HepG2 (cell line): ENCODE data around the gene PRR12. TPM values are rescaled to one million over a fixed set of nuclear protein-coding genes. Genes with fewer than 3 reads are reported as not detected.

Source experiments
- CAMTA2 ChIP-seq: sonication (generic); formaldehyde crosslinking; IDR thresholded peaks from 2 replicates; pipeline ENCODE4 v1.4.0; 2020; ENCODE audit warnings: mild to moderate bottlenecking, missing genetic modification reagents, borderline replicate concordance
- CEBPG ChIP-seq: IDR thresholded peaks from 2 replicates; pipeline ENCODE4 v1.6.1; 2016
- GFI1 ChIP-seq: sonication (generic); formaldehyde crosslinking; IDR thresholded peaks from 2 replicates; pipeline ENCODE4 v1.5.0; 2020; ENCODE audit warnings: missing genetic modification reagents, mild to moderate bottlenecking, borderline replicate concordance
- HCFC1 ChIP-seq: fragments of 150-350 bp; IDR thresholded peaks from 2 replicates; pipeline ENCODE4 v1.6.1; 2014; ENCODE audit warnings: low read depth, low read length
- JDP2 ChIP-seq: sonication (generic); formaldehyde crosslinking; IDR thresholded peaks from 2 replicates; pipeline ENCODE4 v1.8.1; 2022; ENCODE audit warnings: missing genetic modification reagents, borderline replicate concordance
- MIXL1 ChIP-seq: IDR thresholded peaks from 2 replicates; pipeline ENCODE4 v1.6.1; 2016
- MLLT10 ChIP-seq: sonication (generic); formaldehyde crosslinking; IDR thresholded peaks from 2 replicates; pipeline ENCODE4 v1.4.0; 2020; ENCODE audit warnings: missing genetic modification reagents
- MYNN ChIP-seq: sonication (generic); formaldehyde crosslinking; IDR thresholded peaks from 2 replicates; pipeline ENCODE4 v1.4.0; 2020; ENCODE audit warnings: mild to moderate bottlenecking, low read depth, missing genetic modification reagents
- NCOA1 ChIP-seq: sonication (generic); formaldehyde crosslinking; IDR thresholded peaks from 2 replicates; pipeline ENCODE4 v1.9.0; 2021; ENCODE audit warnings: missing genetic modification reagents
- NKX3-1 ChIP-seq: sonication (generic); formaldehyde crosslinking; IDR thresholded peaks from 2 replicates; pipeline ENCODE4 v1.5.0; 2020; ENCODE audit warnings: missing genetic modification reagents
- NR2F2 ChIP-seq: IDR thresholded peaks from 2 replicates; pipeline ENCODE4 v1.6.1; 2012; ENCODE audit warnings: low read depth, inconsistent platforms, borderline replicate concordance
- RARA ChIP-seq: IDR thresholded peaks from 2 replicates; pipeline ENCODE4 v1.6.1; 2016; ENCODE audit warnings: missing genetic modification reagents, missing compliant biosample characterization
- RFX3 ChIP-seq: IDR thresholded peaks from 2 replicates; pipeline ENCODE4 v1.6.1; 2016; ENCODE audit warnings: missing biosample characterization, missing genetic modification reagents
- ZNF572 ChIP-seq: sonication (generic); formaldehyde crosslinking; IDR thresholded peaks from 2 replicates; pipeline ENCODE4 v1.5.1; 2020; ENCODE audit warnings: mild to moderate bottlenecking, missing genetic modification reagents
- ZNF607 ChIP-seq: sonication (generic); formaldehyde crosslinking; IDR thresholded peaks from 2 replicates; pipeline ENCODE4 v1.5.1; 2020; ENCODE audit warnings: missing genetic modification reagents, mild to moderate bottlenecking, borderline replicate concordance
- ZNF781 ChIP-seq: sonication (generic); formaldehyde crosslinking; IDR thresholded peaks from 2 replicates; pipeline ENCODE4 v1.5.1; 2020; ENCODE audit warnings: borderline replicate concordance, mild to moderate bottlenecking, missing genetic modification reagents; ENCODE audit errors: not compliant biosample characterization
- ZNF816 ChIP-seq: sonication (generic); formaldehyde crosslinking; IDR thresholded peaks from 2 replicates; pipeline ENCODE4 v1.8.0; 2022; ENCODE audit warnings: missing genetic modification reagents, mild to moderate bottlenecking, borderline replicate concordance
- ZNF841 ChIP-seq: sonication (generic); formaldehyde crosslinking; IDR thresholded peaks from 2 replicates; pipeline ENCODE4 v1.8.1; 2023; ENCODE audit warnings: missing genetic modification reagents, borderline replicate concordance
- ZSCAN12 ChIP-seq: sonication (generic); formaldehyde crosslinking; IDR thresholded peaks from 2 replicates; pipeline ENCODE4 v1.9.0; 2021; ENCODE audit warnings: mild to moderate bottlenecking, missing genetic modification reagents
- polyA plus RNA-seq, 8 experiments: library from polyadenylated mRNA; depleted of rRNA in 3 of 8; stranded (reverse) in 7 of 8; unstranded in 1 of 8; fragments of >200 nt; fragmentation: Illumina TruSeq in 4 of 8; extraction: Trizol in 4 of 8; gene quantifications; 2 replicates each; pipeline versions ENCODE4 v1.2.1 to v1.2.3, GENCODE V29; 2011 to 2016; ENCODE audit warnings: low read depth in 4 of 8, missing spikeins in 1 of 8, mixed read lengths in 1 of 8; ENCODE audit not compliant: insufficient read depth in 1 of 8
- total RNA-seq, 5 experiments: library from RNA; depleted of rRNA; stranded (reverse); fragments of >200 nt; fragmentation: Illumina TruSeq; extraction: Trizol; gene quantifications; 2 replicates each; pipeline ENCODE4 v1.2.3, GENCODE V29; 2016; ENCODE audit warnings: low read depth in 1 of 5
- TF ChIP-seq, protein P1 (sequence below): sonication (generic); formaldehyde crosslinking; IDR thresholded peaks from 2 replicates; pipeline ENCODE4 v1.4.0; 2020; ENCODE audit warnings: missing genetic modification reagents, borderline replicate concordance
- TF ChIP-seq, protein P2 (sequence below): sonication (generic); formaldehyde crosslinking; IDR thresholded peaks from 2 replicates; pipeline ENCODE4 v1.4.0; 2020; ENCODE audit warnings: missing genetic modification reagents, borderline replicate concordance
- TF ChIP-seq, protein P3 (sequence below): sonication (generic); formaldehyde crosslinking; IDR thresholded peaks from 2 replicates; pipeline ENCODE4 v1.9.0; 2021; ENCODE audit warnings: missing genetic modification reagents, borderline replicate concordance

Gene PRR12
- total and polyA plus RNA-seq, 2 of the 13 experiments (the other 11 are each of a cell fraction or from before 2014, with no cell fraction given), result 0.62 to 1.5 TPM

DNA sequence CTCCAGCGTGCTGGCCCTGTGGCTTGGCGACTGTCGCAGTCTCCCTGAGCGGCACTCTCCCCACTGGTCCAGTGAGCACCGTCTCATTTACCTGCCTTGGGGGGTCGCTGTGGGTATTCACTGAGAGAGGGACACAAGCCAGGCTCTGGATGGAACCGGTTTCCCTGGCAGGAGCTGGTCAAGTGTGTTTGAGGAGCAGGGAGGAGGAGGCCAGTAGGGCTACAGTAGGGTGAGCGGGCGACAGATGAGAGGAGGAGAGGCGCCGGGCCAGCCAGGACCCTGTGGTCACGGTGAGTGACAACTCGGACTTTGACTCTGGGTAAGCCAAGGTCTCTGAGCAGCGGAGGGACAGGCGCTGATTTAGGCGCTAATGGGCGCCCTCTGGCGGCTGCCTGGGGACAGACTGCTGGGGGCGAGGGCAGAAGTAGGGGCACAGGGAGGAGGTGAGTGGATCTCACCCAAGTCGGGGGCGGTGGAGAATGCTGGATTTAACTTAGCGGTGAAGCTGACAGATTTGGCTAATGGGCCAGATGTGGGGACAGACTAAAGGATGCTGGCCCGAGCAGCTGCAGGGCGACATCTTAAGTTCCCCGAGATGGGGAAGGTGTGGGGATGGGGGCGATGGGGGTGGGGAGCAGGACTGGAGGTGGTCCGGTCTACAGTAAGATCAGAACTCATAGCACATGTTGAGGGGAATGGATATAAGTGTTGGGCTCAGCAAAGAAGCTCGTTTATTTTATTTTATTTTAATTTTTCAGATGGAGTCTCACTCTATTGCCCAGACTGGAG is 81.3 kb downstream of the PRR12 start (continued):
- TF ChIP-seq NR2F2 (no peak), ZNF816 (CRISPR knock-in tag) (no peak), JDP2 (CRISPR knock-in tag) (no peak), MLLT10 (CRISPR knock-in tag) (no peak), MYNN (CRISPR knock-in tag) (no peak), RARA (CRISPR knock-in tag) (0 out of 2 replicates have a peak, but pooled peaks have one; percentile 21), HCFC1 (no peak; the same call in 1 of the 2 replicates), GFI1 (CRISPR knock-in tag) (peak; percentile 92), MIXL1 (CRISPR knock-in tag) (peak; percentile 63), ZNF841 (CRISPR knock-in tag) (peak; percentile 40; the same call in 1 of the 2 replicates), NKX3-1 (CRISPR knock-in tag) (no peak), CAMTA2 (CRISPR knock-in tag) (no peak), ZNF572 (CRISPR knock-in tag) (no peak), NCOA1 (CRISPR knock-in tag) (no peak), ZNF607 (0 out of 2 replicates have a peak, but pooled peaks have one; percentile 57), ZSCAN12 (CRISPR knock-in tag) (no peak), RFX3 (no peak), CEBPG (CRISPR knock-in tag) (no peak), ZNF781 (CRISPR knock-in tag) (no peak)
- TF ChIP-seq, protein P1, sequence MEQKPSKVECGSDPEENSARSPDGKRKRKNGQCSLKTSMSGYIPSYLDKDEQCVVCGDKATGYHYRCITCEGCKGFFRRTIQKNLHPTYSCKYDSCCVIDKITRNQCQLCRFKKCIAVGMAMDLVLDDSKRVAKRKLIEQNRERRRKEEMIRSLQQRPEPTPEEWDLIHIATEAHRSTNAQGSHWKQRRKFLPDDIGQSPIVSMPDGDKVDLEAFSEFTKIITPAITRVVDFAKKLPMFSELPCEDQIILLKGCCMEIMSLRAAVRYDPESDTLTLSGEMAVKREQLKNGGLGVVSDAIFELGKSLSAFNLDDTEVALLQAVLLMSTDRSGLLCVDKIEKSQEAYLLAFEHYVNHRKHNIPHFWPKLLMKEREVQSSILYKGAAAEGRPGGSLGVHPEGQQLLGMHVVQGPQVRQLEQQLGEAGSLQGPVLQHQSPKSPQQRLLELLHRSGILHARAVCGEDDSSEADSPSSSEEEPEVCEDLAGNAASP (CRISPR knock-in tag), result peak; percentile 67; the same call in 1 of the 2 replicates
- TF ChIP-seq, protein P2, sequence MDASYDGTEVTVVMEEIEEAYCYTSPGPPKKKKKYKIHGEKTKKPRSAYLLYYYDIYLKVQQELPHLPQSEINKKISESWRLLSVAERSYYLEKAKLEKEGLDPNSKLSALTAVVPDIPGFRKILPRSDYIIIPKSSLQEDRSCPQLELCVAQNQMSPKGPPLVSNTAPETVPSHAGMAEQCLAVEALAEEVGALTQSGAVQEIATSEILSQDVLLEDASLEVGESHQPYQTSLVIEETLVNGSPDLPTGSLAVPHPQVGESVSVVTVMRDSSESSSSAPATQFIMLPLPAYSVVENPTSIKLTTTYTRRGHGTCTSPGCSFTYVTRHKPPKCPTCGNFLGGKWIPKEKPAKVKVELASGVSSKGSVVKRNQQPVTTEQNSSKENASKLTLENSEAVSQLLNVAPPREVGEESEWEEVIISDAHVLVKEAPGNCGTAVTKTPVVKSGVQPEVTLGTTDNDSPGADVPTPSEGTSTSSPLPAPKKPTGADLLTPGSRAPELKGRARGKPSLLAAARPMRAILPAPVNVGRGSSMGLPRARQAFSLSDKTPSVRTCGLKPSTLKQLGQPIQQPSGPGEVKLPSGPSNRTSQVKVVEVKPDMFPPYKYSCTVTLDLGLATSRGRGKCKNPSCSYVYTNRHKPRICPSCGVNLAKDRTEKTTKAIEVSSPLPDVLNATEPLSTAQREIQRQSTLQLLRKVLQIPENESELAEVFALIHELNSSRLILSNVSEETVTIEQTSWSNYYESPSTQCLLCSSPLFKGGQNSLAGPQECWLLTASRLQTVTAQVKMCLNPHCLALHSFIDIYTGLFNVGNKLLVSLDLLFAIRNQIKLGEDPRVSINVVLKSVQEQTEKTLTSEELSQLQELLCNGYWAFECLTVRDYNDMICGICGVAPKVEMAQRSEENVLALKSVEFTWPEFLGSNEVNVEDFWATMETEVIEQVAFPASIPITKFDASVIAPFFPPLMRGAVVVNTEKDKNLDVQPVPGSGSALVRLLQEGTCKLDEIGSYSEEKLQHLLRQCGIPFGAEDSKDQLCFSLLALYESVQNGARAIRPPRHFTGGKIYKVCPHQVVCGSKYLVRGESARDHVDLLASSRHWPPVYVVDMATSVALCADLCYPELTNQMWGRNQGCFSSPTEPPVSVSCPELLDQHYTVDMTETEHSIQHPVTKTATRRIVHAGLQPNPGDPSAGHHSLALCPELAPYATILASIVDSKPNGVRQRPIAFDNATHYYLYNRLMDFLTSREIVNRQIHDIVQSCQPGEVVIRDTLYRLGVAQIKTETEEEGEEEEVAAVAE (CRISPR knock-in tag), result 0 out of 2 replicates have a peak, but pooled peaks have one; percentile 17
- TF ChIP-seq, protein P3, sequence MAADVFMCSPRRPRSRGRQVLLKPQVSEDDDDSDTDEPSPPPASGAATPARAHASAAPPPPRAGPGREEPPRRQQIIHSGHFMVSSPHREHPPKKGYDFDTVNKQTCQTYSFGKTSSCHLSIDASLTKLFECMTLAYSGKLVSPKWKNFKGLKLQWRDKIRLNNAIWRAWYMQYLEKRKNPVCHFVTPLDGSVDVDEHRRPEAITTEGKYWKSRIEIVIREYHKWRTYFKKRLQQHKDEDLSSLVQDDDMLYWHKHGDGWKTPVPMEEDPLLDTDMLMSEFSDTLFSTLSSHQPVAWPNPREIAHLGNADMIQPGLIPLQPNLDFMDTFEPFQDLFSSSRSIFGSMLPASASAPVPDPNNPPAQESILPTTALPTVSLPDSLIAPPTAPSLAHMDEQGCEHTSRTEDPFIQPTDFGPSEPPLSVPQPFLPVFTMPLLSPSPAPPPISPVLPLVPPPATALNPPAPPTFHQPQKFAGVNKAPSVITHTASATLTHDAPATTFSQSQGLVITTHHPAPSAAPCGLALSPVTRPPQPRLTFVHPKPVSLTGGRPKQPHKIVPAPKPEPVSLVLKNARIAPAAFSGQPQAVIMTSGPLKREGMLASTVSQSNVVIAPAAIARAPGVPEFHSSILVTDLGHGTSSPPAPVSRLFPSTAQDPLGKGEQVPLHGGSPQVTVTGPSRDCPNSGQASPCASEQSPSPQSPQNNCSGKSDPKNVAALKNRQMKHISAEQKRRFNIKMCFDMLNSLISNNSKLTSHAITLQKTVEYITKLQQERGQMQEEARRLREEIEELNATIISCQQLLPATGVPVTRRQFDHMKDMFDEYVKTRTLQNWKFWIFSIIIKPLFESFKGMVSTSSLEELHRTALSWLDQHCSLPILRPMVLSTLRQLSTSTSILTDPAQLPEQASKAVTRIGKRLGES (CRISPR knock-in tag), result no peak
